ENCODE results near the gene ELP2.

GRCh38 chr18:36126668-36127067 is 3.0 kb upstream of the ELP2 start:
- TF ChIP-seq TCF3 (CRISPR knock-in tag; IDR thresholded peaks at IDR 0.05) (no peak), MLLT1 (IDR thresholded peaks at IDR 0.05) (no peak), ZNF583 (CRISPR knock-in tag; IDR thresholded peaks at IDR 0.05) (no peak)

All from K562 (cell line).